SK-N-MC (cell line): ENCODE data around the gene RGS7BP.

Experiments
- DNase-seq: peaks from one replicate; pipeline ENCODE4 v3.0.0-alpha.2; 2011; ENCODE audit warnings: low read depth, low spot score
- H3K27ac ChIP-seq: fragments of 200-600 bp; sonication (generic); 2 replicates; pipeline ENCODE4 v1.5.1; 2016; ENCODE audit warnings: mixed run types
- H3K36me3 ChIP-seq: fragments of 200-600 bp; sonication (generic); 2 replicates; pipeline ENCODE4 v1.6.1; 2017; ENCODE audit warnings: antibody characterized with exemption, low read length, mixed read lengths; ENCODE audit not compliant: insufficient read depth
- H3K4me3 ChIP-seq: fragments of 200-600 bp; sonication (generic); 2 replicates; pipeline ENCODE4 v1.5.1; 2016
- H3K9ac ChIP-seq: fragments of 200-600 bp; sonication (generic); 2 replicates; pipeline ENCODE4 v1.8.0; 2017; ENCODE audit warnings: mixed run types, mixed read lengths; ENCODE audit not compliant: insufficient read length
- H3K9me3 ChIP-seq: fragments of 200-600 bp; sonication (generic); 2 replicates; pipeline ENCODE4 v1.6.1; 2017; ENCODE audit warnings: low read depth, mild to moderate bottlenecking, antibody characterized with exemption, low read length, moderate library complexity, mixed read lengths
- EZH2 ChIP-seq: fragments of 200-600 bp; sonication (generic); IDR thresholded peaks from one replicate; pipeline ENCODE4 v1.6.1; 2017; ENCODE audit warnings: antibody characterized with exemption
- FOXP2 ChIP-seq: optimal IDR thresholded peaks from 2 replicates; pipeline ENCODE3; 2011; ENCODE audit warnings: mild to moderate bottlenecking, moderate library complexity; ENCODE audit not compliant: insufficient read depth; ENCODE audit errors: extremely low read length, control extremely low read depth
- POLR2AphosphoS5 ChIP-seq: IDR thresholded peaks from 2 replicates; pipeline ENCODE4 v1.6.1; 2012; ENCODE audit warnings: mild to moderate bottlenecking, low read depth, low read length, borderline replicate concordance

RGS7BP gene

GRCh38 chr5:64628901-64629300 is 123.1 kb downstream of the RGS7BP start:
- H3K4me3 ChIP-seq, result no peak overlapping the region
- H3K9ac ChIP-seq, result no peak overlapping the region
- peaks cover 4% of the 10 kb centered on the region; the same call in 1 of the 2 replicates for H3K9me3 ChIP-seq
- H3K36me3 ChIP-seq, result no peaks in the 10 kb centered on the region
- TF ChIP-seq FOXP2 (no peak), EZH2 (no peak), POLR2AphosphoS5 (no peak)
- no peak overlapping the region for H3K27ac ChIP-seq
- no peak for DNase-seq

- Histone ChIP-seq H3K9me3 (peaks cover 4% of the 10 kb centered on the region; the same call in 1 of the 2 replicates), H3K4me3 (no peak overlapping the region), H3K27ac (no peak overlapping the region), H3K9ac (no peak overlapping the region), H3K36me3 (no peaks in the 10 kb centered on the region)
- TF ChIP-seq EZH2, result no peak
- TF ChIP-seq POLR2AphosphoS5, result no peak
- TF ChIP-seq FOXP2, result no peak
- no peak for DNase-seq
These were observed 124.0 kb downstream of the RGS7BP start for GRCh38 chr5:64629841-64630240.

DNA sequence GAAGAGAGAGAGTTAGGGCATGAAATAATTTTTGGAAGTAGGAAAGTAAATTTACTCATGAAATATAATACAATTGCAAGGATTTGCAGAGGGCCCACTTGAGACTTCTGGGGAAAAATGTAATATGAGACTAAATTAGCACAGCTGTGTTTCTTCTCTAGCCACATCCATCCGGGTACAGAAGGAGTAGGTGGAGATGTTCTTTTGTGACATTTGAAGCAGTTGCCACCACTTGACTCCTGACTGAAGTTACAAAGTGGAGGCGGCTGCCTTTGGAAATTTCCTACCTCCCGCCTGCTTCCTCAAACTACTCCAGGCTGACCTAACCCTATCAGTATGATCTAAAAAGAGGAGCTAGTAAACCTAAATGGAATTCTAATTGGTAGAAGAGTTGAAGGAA is 126.4 kb downstream of the RGS7BP start:
- no peak for DNase-seq
- Histone ChIP-seq H3K9me3 (no peaks in the 10 kb centered on the region; the same call in 1 of the 2 replicates), H3K36me3 (no peaks in the 10 kb centered on the region)

GRCh38 chr5:64634997-64635686 is 129.3 kb downstream of the RGS7BP start:
- Histone ChIP-seq H3K4me3 (no peak overlapping the region), H3K9ac (no peak overlapping the region), H3K27ac (no peak overlapping the region), H3K36me3 (no peaks in the 10 kb centered on the region), H3K9me3 (no peaks in the 10 kb centered on the region)
- no peak for TF ChIP-seq FOXP2
- TF ChIP-seq EZH2, result no peak
- no peak for TF ChIP-seq POLR2AphosphoS5
- DNase-seq, result no peak

More for the DNA sequence above, 126.4 kb downstream of the RGS7BP start:
- H3K4me3 ChIP-seq, result no peak overlapping the region
- H3K27ac ChIP-seq, result no peak overlapping the region
- TF ChIP-seq POLR2AphosphoS5 (no peak), EZH2 (no peak), FOXP2 (no peak)
- no peak overlapping the region for H3K9ac ChIP-seq

DNA sequence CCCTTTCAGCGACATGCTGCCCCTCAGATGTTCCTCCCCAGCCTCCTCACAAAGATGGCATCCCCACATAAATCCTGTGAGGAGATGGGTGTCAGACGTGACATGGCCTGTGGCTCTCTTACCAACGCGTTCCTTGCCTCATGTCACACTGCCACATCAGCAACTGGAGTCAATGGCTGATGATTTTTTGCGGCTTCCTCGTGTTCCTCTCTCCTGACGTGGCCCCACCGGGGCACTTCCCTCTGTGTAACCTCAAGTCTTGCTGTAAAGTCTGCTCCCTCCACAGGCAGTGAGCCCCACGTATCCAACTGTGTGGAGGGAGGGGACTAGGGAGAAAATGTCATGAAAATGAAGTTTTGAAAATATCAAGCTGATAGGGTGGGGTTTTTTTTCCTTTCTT is 131.3 kb downstream of the RGS7BP start:
- no peak for DNase-seq
- H3K9ac ChIP-seq, result no peak overlapping the region
- H3K36me3 ChIP-seq, result no peaks in the 10 kb centered on the region
- H3K27ac ChIP-seq, result no peak overlapping the region
- no peaks in the 10 kb centered on the region for H3K9me3 ChIP-seq
- H3K4me3 ChIP-seq, result no peak overlapping the region
- TF ChIP-seq POLR2AphosphoS5, result no peak

DNA sequence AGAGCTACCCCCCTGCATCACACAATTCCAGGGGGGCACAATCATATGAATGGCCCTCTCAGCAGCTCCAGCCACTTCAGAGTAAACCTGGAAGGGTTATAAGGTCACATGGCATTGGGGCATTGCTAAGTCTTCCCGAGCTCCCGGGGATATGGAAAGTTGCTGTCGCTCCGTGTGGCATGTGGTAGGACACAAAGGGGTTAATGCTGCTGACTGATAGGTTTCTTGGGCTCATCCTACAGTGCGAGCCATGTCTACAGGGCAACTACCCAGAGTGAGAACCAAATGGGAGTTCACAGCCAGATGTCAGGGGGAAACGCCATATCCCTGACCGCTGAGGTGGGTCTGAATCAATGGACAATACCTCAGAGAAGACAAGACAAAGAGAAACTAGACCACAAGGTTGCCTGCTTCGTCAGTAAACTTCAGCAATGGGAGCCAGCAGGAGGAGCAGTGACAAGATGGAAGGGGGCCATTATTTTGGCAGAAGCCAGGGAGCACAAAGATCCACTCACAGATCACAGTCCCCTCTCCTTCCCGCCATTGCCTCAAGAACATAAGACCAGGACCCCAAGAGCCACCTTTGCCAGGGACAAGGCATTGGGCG is 132.1 kb downstream of the RGS7BP start:
- DNase-seq, result no peak
- no peak overlapping the region for H3K9ac ChIP-seq
- H3K4me3 ChIP-seq, result no peak overlapping the region
- H3K27ac ChIP-seq, result no peak overlapping the region
- no peaks in the 10 kb centered on the region for H3K36me3 ChIP-seq
- H3K9me3 ChIP-seq, result no peaks in the 10 kb centered on the region
- TF ChIP-seq FOXP2 (no peak), POLR2AphosphoS5 (no peak), EZH2 (no peak)

GRCh38 chr5:64644831-64645230 is 139.0 kb downstream of the RGS7BP start:
- no peaks in the 10 kb centered on the region for H3K9me3 ChIP-seq
- H3K36me3 ChIP-seq, result no peaks in the 10 kb centered on the region
- no peak for TF ChIP-seq POLR2AphosphoS5
- no peak for TF ChIP-seq EZH2
- H3K9ac ChIP-seq, result no peak overlapping the region
- no peak for DNase-seq
- no peak overlapping the region for H3K4me3 ChIP-seq
- H3K27ac ChIP-seq, result no peak overlapping the region

GRCh38 chr5:64646169-64646568 is 140.4 kb downstream of the RGS7BP start:
- H3K4me3 ChIP-seq, result no peak overlapping the region
- TF ChIP-seq EZH2 (no peak), POLR2AphosphoS5 (no peak), FOXP2 (no peak)
- DNase-seq, result no peak
- no peaks in the 10 kb centered on the region for H3K36me3 ChIP-seq
- no peaks in the 10 kb centered on the region for H3K9me3 ChIP-seq
- no peak overlapping the region for H3K27ac ChIP-seq
- no peak overlapping the region for H3K9ac ChIP-seq

DNA sequence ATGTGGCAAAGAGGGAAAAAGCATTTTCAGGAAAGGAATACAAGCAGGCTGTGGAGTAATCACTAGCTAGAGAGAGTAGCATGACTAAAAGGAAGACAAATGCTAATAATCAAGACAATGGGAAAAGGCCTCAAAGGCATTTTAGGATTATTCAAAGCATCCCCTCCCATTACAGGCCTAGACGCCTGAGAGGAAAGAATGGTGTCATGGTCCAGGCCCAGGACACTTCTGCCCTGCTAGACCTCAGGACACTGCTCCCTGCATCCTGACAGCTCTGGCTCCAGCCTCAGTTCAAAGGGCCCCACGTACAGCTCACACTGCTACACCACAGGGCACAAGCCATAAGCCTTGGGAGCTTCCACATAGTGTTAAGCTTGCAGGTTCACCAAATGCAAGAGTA is 143.7 kb downstream of the RGS7BP start:
- Histone ChIP-seq H3K9ac (no peak overlapping the region), H3K27ac (no peak overlapping the region), H3K9me3 (no peaks in the 10 kb centered on the region), H3K36me3 (no peaks in the 10 kb centered on the region), H3K4me3 (no peak overlapping the region)
- TF ChIP-seq FOXP2, result no peak
- no peak for TF ChIP-seq EZH2
- TF ChIP-seq POLR2AphosphoS5, result no peak
- no peak for DNase-seq
